Fibroblast of lung (primary cell): ENCODE measurements around the gene ORC3. TPM values are rescaled to one million over a fixed set of nuclear protein-coding genes. Genes with fewer than 3 reads are reported as not detected.

Experiments
- DNase-seq, 2 donors: peaks; one replicate each; pipeline versions ENCODE4 v3.0.0 to v3.0.0-alpha.2; 2010; ENCODE audit warnings: low read depth in 2 of 2
- H2AFZ ChIP-seq: 2 replicates; pipeline ENCODE4 v1.5.1; 2012; ENCODE audit warnings: low read length, control low read depth, inconsistent platforms
- H3K27ac ChIP-seq: 2 replicates; pipeline ENCODE4 v1.5.1; 2011; ENCODE audit warnings: low read length, control low read depth; ENCODE audit not compliant: insufficient read depth
- H3K27me3 ChIP-seq: 2 replicates; pipeline ENCODE4 v1.5.1; 2011; ENCODE audit warnings: mild to moderate bottlenecking, low read length; ENCODE audit not compliant: control insufficient read depth, insufficient read depth
- H3K36me3 ChIP-seq: 2 replicates; pipeline ENCODE4 v1.5.1; 2011; ENCODE audit warnings: low read length; ENCODE audit not compliant: control insufficient read depth, insufficient read depth
- H3K4me1 ChIP-seq: 2 replicates; pipeline ENCODE4 v1.5.1; 2011; ENCODE audit warnings: low read length; ENCODE audit not compliant: control insufficient read depth, insufficient read depth; ENCODE audit errors: extremely low read depth
- H3K4me2 ChIP-seq: 2 replicates; pipeline ENCODE4 v1.5.1; 2011; ENCODE audit warnings: low read length, control low read depth; ENCODE audit not compliant: insufficient read depth; ENCODE audit errors: extremely low read depth
- H3K4me3 ChIP-seq, 4 experiments: fragments of 200-600 bp in 1 of 4; sonication (generic) in 1 of 4; replicated peaks in 1 of 4; 2 replicates each; pipeline ENCODE4 v1.5.1; 2011 to 2016; ENCODE audit warnings: low read length in 4 of 4, low read depth in 3 of 4, mild to moderate bottlenecking in 3 of 4, control low read depth in 2 of 4, inconsistent platforms in 1 of 4, mixed read lengths in 1 of 4; ENCODE audit not compliant: insufficient read depth in 1 of 4; ENCODE audit errors: control extremely low read depth in 1 of 4
- H3K79me2 ChIP-seq: 2 replicates; pipeline ENCODE4 v1.5.1; 2012; ENCODE audit warnings: mild to moderate bottlenecking, low read length, inconsistent platforms; ENCODE audit not compliant: control insufficient read depth, insufficient read depth
- H3K9ac ChIP-seq: 2 replicates; pipeline ENCODE4 v1.5.1; 2011; ENCODE audit warnings: mild to moderate bottlenecking, low read length, control low read depth; ENCODE audit not compliant: insufficient read depth
- H3K9me3 ChIP-seq: 2 replicates; pipeline ENCODE4 v1.5.1; 2012; ENCODE audit warnings: low read depth, low read length; ENCODE audit not compliant: control insufficient read depth, insufficient read depth
- H4K20me1 ChIP-seq: 2 replicates; pipeline ENCODE4 v1.5.1; 2011; ENCODE audit warnings: low read length; ENCODE audit not compliant: control insufficient read depth, insufficient read depth; ENCODE audit errors: extremely low read depth
- EZH2 ChIP-seq: IDR thresholded peaks from 2 replicates; pipeline ENCODE4 v1.5.1; 2012; ENCODE audit warnings: low read length, control low read depth, mild to moderate bottlenecking; ENCODE audit errors: missing control alignments
- polyA minus RNA-seq: library from RNA; depleted of rRNA, polyadenylated mRNA; stranded (reverse); fragments of >200 nt; gene quantifications from 2 replicates; pipeline ENCODE4 v1.2.3, GENCODE V29; 2011; ENCODE audit warnings: low replicate concordance
- polyA plus RNA-seq, 2 donors: library from polyadenylated mRNA; depleted of rRNA in 1 of 2; stranded (reverse) in 1 of 2; unstranded in 1 of 2; fragments of >200 nt; gene quantifications; 2 replicates each; pipeline ENCODE4 v1.2.1, GENCODE V29; 2011 to 2012; ENCODE audit warnings: missing spikeins in 1 of 2
- total RNA-seq: library from RNA; depleted of rRNA; stranded (reverse); fragments of >200 nt; gene quantifications from 2 replicates; pipeline ENCODE4 v1.2.1, GENCODE V29; 2014
- TF ChIP-seq, protein P1 (sequence below), 2 donors: IDR thresholded peaks in 1 of 2; conservative IDR thresholded peaks in 1 of 2; 1 replicate in 1 of 2; 2 replicates in 1 of 2; pipeline ENCODE4 v1.5.1; 2011 to 2012; ENCODE audit warnings: low read length in 2 of 2, control low read depth in 1 of 2, inconsistent platforms in 1 of 2, low read depth in 1 of 2, mild to moderate bottlenecking in 1 of 2

Gene ORC3
- total RNA-seq (17.2 and 23.8 TPM in 2 replicates), polyA plus RNA-seq (37.9 and 40.4 TPM in 2 replicates), polyA minus RNA-seq (0.71 and 2.8 TPM in 2 replicates)
- polyA plus RNA-seq (2012): 19.0 and 22.9 TPM in 2 replicates

DNA sequence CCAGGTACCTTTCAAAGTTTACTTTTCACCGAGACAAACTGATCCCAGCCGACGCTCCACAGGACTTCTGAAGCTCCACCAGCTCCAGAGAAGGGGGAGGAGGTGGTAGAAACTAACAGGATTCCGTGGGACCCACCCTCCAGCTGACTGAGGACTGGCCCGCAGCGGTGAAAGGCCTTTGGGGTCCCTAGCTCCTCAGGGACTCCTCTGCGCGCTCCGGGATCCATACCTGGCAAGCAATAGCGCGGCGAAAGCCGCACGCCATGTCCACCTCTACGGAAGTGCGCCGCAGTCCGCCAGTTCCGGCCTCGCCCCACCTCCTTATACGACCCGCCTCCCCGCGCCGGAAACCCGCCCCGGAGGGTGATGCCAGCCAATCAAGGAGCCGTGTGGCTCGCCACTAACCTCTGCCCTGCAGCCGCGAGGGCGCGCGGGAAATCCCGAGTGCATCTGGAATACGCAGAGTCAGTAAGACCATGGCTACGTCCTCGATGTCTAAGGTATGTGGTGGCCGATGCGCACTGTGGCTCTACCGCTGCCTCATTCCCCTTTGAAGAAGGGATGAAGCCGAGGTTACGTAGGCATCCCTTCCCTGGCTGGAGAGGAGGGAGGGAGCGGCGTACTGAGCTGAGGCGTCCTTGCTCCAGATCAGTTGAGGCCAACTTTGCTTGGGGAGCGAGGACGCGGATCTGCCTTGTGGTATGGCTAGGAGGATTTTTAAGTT lies at the start of gene ORC3, which contains the start of gene RARS2:
Gene ORC3, plus strand, starts transcription at position 443 of the 724 bp plus-strand sequence. Its CDS starts 34 bp downstream, at position 477.
Gene RARS2, minus strand, starts transcription at position 295 of the 724 bp plus-strand sequence. Its CDS starts 30 bp downstream, at position 265.
- Histone ChIP-seq H3K36me3 (no peaks in the 10 kb centered on the region), H3K79me2 (peaks cover 71% of the 10 kb centered on the region), H3K4me1 (peaks cover 2% of the 10 kb centered on the region), H3K27ac (peak within 1 kb of the TSS; percentile 96), H3K27me3 (no peaks in the 10 kb centered on the region), H3K4me3 (peak within 1 kb of the TSS; percentile 80 to 100 (median 94)), H2AFZ (peak within 1 kb of the TSS; percentile 100), H4K20me1 (no peaks in the 10 kb centered on the region), H3K4me2 (peak within 1 kb of the TSS; percentile 99), H3K9ac (peak within 1 kb of the TSS; percentile 93), H3K9me3 (no peaks in the 10 kb centered on the region)
- DNase-seq: peak; percentile 92 to 94
- TF ChIP-seq, protein P1, sequence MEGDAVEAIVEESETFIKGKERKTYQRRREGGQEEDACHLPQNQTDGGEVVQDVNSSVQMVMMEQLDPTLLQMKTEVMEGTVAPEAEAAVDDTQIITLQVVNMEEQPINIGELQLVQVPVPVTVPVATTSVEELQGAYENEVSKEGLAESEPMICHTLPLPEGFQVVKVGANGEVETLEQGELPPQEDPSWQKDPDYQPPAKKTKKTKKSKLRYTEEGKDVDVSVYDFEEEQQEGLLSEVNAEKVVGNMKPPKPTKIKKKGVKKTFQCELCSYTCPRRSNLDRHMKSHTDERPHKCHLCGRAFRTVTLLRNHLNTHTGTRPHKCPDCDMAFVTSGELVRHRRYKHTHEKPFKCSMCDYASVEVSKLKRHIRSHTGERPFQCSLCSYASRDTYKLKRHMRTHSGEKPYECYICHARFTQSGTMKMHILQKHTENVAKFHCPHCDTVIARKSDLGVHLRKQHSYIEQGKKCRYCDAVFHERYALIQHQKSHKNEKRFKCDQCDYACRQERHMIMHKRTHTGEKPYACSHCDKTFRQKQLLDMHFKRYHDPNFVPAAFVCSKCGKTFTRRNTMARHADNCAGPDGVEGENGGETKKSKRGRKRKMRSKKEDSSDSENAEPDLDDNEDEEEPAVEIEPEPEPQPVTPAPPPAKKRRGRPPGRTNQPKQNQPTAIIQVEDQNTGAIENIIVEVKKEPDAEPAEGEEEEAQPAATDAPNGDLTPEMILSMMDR (conservative IDR thresholded peaks at IDR 0.05 in 1 of 2, IDR thresholded peaks at IDR 0.05 in 1 of 2; ENCODE audit: low read depth in 1 of 2, low read length in 2 of 2): no peak
- TF ChIP-seq EZH2: no peak

DNA sequence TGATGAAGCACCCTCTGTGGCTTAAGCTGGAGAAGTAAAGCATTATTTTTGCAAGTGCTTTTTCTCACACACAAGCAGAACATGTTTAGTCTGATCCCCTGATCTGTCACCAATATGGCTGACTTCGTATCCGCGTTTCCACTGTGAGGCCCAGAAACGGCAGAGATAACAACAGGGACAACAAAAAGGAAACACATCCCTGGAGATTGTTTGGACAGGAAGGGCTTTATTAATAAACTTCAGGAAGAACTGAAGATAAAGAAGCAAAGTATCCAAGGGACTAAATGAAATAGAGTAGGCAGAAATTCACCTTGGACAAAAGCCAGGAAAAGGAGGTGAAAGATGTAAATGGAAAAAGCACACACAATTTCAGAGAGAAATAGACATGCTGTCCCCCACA lies 49.4 kb upstream of the ORC3 start:
- H3K27me3 ChIP-seq: no peaks in the 10 kb centered on the region
- TF ChIP-seq, protein P1 (conservative IDR thresholded peaks at IDR 0.05 in 1 of 2, IDR thresholded peaks at IDR 0.05 in 1 of 2; ENCODE audit: low read depth in 1 of 2, low read length in 2 of 2): no peak
- no peak for TF ChIP-seq EZH2
- no peak overlapping the region for H3K27ac ChIP-seq
- H3K9ac ChIP-seq: no peak overlapping the region
- no peaks in the 10 kb centered on the region for H4K20me1 ChIP-seq
- no peak overlapping the region for H3K4me3 ChIP-seq
- H3K36me3 ChIP-seq: peaks cover 3% of the 10 kb centered on the region
- H3K79me2 ChIP-seq: no peaks in the 10 kb centered on the region
- peak in 1 of 2 donors; percentile 6 for DNase-seq
- no peak overlapping the region for H2AFZ ChIP-seq
- no peaks in the 10 kb centered on the region for H3K4me1 ChIP-seq
- no peaks in the 10 kb centered on the region for H3K9me3 ChIP-seq
- no peak overlapping the region for H3K4me2 ChIP-seq

GRCh38 chr6:87541041-87541440 lies 48.9 kb upstream of the ORC3 start:
- Histone ChIP-seq H4K20me1 (no peaks in the 10 kb centered on the region), H2AFZ (no peak overlapping the region), H3K27me3 (no peaks in the 10 kb centered on the region), H3K27ac (no peak overlapping the region), H3K4me2 (no peak overlapping the region), H3K9me3 (no peaks in the 10 kb centered on the region), H3K79me2 (no peaks in the 10 kb centered on the region), H3K4me1 (no peaks in the 10 kb centered on the region), H3K9ac (no peak overlapping the region), H3K36me3 (peaks cover 3% of the 10 kb centered on the region), H3K4me3 (no peak overlapping the region)
- TF ChIP-seq EZH2: no peak
- DNase-seq: no peak
